ENCODE data around the gene SVIL.

Gene SVIL

DNA sequence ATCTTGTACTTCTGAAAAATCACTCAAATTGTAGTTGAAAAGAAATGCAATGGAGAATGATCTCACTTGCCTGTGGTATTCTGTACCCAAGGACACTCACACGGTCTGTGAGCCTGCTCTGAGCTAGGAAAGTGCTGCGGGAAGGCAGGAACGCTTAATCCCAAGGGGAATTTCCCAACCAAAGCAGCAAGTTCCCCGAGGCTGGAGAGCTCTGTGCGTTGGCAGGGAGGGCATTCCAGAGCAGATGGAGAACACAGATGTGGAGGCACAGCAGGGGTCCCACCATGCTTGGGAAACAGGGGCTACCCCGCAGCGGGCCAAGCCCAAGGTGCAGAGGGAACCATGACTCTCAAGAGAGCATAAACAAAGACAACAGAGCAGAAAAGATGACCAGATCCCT is 13.6 kb downstream of the SVIL start:
- no peak overlapping the region for H3K9ac ChIP-seq (ENCODE audit: low read length)
- peaks cover 14% of the 10 kb centered on the region for H3K4me1 ChIP-seq (ENCODE audit: control insufficient read depth, insufficient read depth, low read depth, low read length)
- no peak overlapping the region for H2BK5ac ChIP-seq (ENCODE audit: low read depth, low read length, poor library complexity, severe bottlenecking)
- no peak overlapping the region for H2AK5ac ChIP-seq (ENCODE audit: low read length, severe bottlenecking)
- H3K36me3 ChIP-seq (ENCODE audit: control insufficient read depth in 1 of 2, insufficient read depth in 2 of 2, low read depth in 1 of 2, low read length in 2 of 2) = peaks cover under 1 to 5% of the 10 kb centered on the region in 2 experiments
- WGBS = 25% methylated on average over 7 of the region's 7 CpGs
- no peak overlapping the region for H2AFZ ChIP-seq (ENCODE audit: low read depth, low read length)
- H3K79me1 ChIP-seq (replicated peaks; ENCODE audit: low read length, poor library complexity, severe bottlenecking) = no peaks in the 10 kb centered on the region
- peak overlapping the region in 1 of 2 experiments; percentile 13 for H3K18ac ChIP-seq (ENCODE audit: low read depth in 1 of 2, low read length in 2 of 2)
- H2BK15ac ChIP-seq (ENCODE audit: low read depth, poor library complexity, severe bottlenecking) = peak overlapping the region; percentile 91
- no peaks in the 10 kb centered on the region for H3K9me3 ChIP-seq (ENCODE audit: control insufficient read depth, low read length)
- H3K4me2 ChIP-seq (ENCODE audit: low read length, poor library complexity, severe bottlenecking) = no peak overlapping the region
- DNase-seq = peak; percentile 97
- no peak overlapping the region for H2BK120ac ChIP-seq (ENCODE audit: low read depth, low read length)
- H3K27me3 ChIP-seq (ENCODE audit: control insufficient read depth in 1 of 2, insufficient read depth in 1 of 2, low read length in 2 of 2) = no peaks in the 10 kb centered on the region
- peak overlapping the region; percentile 89 for H4K91ac ChIP-seq (ENCODE audit: low read length)
- H3K4ac ChIP-seq (ENCODE audit: low read depth in 1 of 2, low read length in 2 of 2) = peak overlapping the region in 1 of 2 experiments; percentile 70
- no peak overlapping the region for H3K14ac ChIP-seq (ENCODE audit: low read length in 2 of 2)
- no peak overlapping the region for H3K23ac ChIP-seq (ENCODE audit: low read length in 2 of 2)
- H3K4me3 ChIP-seq (ENCODE audit: insufficient read depth in 1 of 2, low read depth in 1 of 2, low read length in 2 of 2) = no peak overlapping the region
- H3K27ac ChIP-seq (ENCODE audit: low read length, poor library complexity, severe bottlenecking) = peak overlapping the region; percentile 84
- H4K8ac ChIP-seq (ENCODE audit: low read length) = peak overlapping the region; percentile 47
- H2BK12ac ChIP-seq (ENCODE audit: low read length in 2 of 2) = no peak overlapping the region

DNA sequence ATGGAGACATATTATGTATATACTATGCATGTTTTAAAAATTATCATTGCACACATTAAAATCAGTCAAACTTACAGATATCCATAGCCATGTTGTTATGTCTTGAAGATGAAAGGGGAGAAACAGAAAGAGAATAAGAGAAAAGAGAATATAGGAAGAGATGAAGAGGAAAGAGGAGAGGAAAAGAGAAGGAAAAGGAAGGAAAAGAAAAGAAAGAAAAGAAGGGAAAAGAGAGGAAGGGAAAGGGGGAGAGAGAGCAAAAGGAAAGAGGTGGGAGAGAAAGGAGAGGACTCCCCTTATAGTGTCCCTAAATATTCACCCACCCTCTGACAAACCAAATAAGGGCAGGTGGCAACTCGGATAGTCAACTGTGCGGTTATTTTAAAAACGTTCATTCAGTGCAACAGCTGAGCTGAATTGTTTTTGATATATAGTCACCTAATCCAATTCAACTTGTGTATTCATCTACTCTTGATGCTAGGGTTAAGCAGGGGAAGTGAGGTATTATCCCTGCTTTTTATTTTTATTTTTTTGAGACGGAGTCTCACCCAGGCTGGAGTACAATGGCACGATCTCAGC is 14.6 kb downstream of the SVIL start:
- Histone ChIP-seq H2BK5ac (ENCODE audit: low read depth, low read length, poor library complexity, severe bottlenecking) (no peak overlapping the region), H3K4me1 (ENCODE audit: control insufficient read depth, insufficient read depth, low read depth, low read length) (peaks cover 14% of the 10 kb centered on the region), H3K23ac (ENCODE audit: low read length in 2 of 2) (no peak overlapping the region), H3K18ac (ENCODE audit: low read depth in 1 of 2, low read length in 2 of 2) (peak overlapping the region in 1 of 2 experiments; percentile 48), H2BK15ac (ENCODE audit: low read depth, poor library complexity, severe bottlenecking) (no peak overlapping the region), H3K27me3 (ENCODE audit: control insufficient read depth in 1 of 2, insufficient read depth in 1 of 2, low read length in 2 of 2) (no peaks in the 10 kb centered on the region), H3K4ac (ENCODE audit: low read depth in 1 of 2, low read length in 2 of 2) (no peak overlapping the region), H3K4me2 (ENCODE audit: low read length, poor library complexity, severe bottlenecking) (no peak overlapping the region), H2BK12ac (ENCODE audit: low read length in 2 of 2) (no peak overlapping the region), H3K27ac (ENCODE audit: low read length, poor library complexity, severe bottlenecking) (peak overlapping the region; percentile 84), H3K14ac (ENCODE audit: low read length in 2 of 2) (no peak overlapping the region), H2AFZ (ENCODE audit: low read depth, low read length) (no peak overlapping the region), H2AK5ac (ENCODE audit: low read length, severe bottlenecking) (no peak overlapping the region), H3K9ac (ENCODE audit: low read length) (no peak overlapping the region), H3K79me1 (replicated peaks; ENCODE audit: low read length, poor library complexity, severe bottlenecking) (no peaks in the 10 kb centered on the region), H3K9me3 (ENCODE audit: control insufficient read depth, low read length) (no peaks in the 10 kb centered on the region), H4K91ac (ENCODE audit: low read length) (no peak overlapping the region), H2BK120ac (ENCODE audit: low read depth, low read length) (no peak overlapping the region), H3K4me3 (ENCODE audit: insufficient read depth in 1 of 2, low read depth in 1 of 2, low read length in 2 of 2) (no peak overlapping the region), H4K8ac (ENCODE audit: low read length) (no peak overlapping the region), H3K36me3 (ENCODE audit: control insufficient read depth in 1 of 2, insufficient read depth in 2 of 2, low read depth in 1 of 2, low read length in 2 of 2) (peaks cover 2 to 5% of the 10 kb centered on the region in 2 experiments)
- 92% methylated on average over 4 of the region's 5 CpGs for WGBS
- DNase-seq = no peak

DNA sequence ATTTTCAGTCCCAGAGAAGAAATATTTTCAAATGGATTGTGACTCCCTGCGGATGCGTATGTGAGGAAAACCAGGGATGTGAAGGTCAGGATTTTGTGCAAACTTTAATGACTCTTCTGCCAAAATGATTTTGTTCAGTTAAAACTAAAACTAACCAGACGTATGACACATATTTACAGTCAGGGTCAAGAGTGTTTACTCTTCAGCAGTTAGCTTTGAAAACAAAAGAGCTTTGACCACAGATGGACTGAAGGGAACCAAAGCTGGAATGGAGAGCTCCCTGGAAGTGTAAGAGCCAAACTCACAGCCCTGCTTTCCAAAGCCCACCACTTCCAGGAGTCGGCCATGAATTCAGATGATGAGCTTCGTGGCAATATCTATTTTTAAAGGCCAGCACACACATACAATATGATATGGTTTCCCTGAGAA is 15.5 kb downstream of the SVIL start:
- no peak overlapping the region for H2BK15ac ChIP-seq (ENCODE audit: low read depth, poor library complexity, severe bottlenecking)
- no peak overlapping the region for H4K8ac ChIP-seq (ENCODE audit: low read length)
- no peak overlapping the region for H3K18ac ChIP-seq (ENCODE audit: low read depth in 1 of 2, low read length in 2 of 2)
- H3K4me2 ChIP-seq (ENCODE audit: low read length, poor library complexity, severe bottlenecking) = peak overlapping the region; percentile 52
- peaks cover 2 to 5% of the 10 kb centered on the region in 2 experiments for H3K36me3 ChIP-seq (ENCODE audit: control insufficient read depth in 1 of 2, insufficient read depth in 2 of 2, low read depth in 1 of 2, low read length in 2 of 2)
- peak; percentile 95 for DNase-seq
- no peak overlapping the region for H2AFZ ChIP-seq (ENCODE audit: low read depth, low read length)
- no peak overlapping the region for H2BK12ac ChIP-seq (ENCODE audit: low read length in 2 of 2)
- H3K27ac ChIP-seq (ENCODE audit: low read length, poor library complexity, severe bottlenecking) = peak overlapping the region; percentile 86
- no peak overlapping the region for H3K4ac ChIP-seq (ENCODE audit: low read depth in 1 of 2, low read length in 2 of 2)
- no peak overlapping the region for H3K14ac ChIP-seq (ENCODE audit: low read length in 2 of 2)
- no peaks in the 10 kb centered on the region for H3K27me3 ChIP-seq (ENCODE audit: control insufficient read depth in 1 of 2, insufficient read depth in 1 of 2, low read length in 2 of 2)
- no peaks in the 10 kb centered on the region for H3K9me3 ChIP-seq (ENCODE audit: control insufficient read depth, low read length)
- H3K9ac ChIP-seq (ENCODE audit: low read length) = peak overlapping the region; percentile 66
- no peak overlapping the region for H2AK5ac ChIP-seq (ENCODE audit: low read length, severe bottlenecking)
- no peaks in the 10 kb centered on the region for H3K79me1 ChIP-seq (replicated peaks; ENCODE audit: low read length, poor library complexity, severe bottlenecking)
- no peak overlapping the region for H3K23ac ChIP-seq (ENCODE audit: low read length in 2 of 2)
- H2BK5ac ChIP-seq (ENCODE audit: low read depth, low read length, poor library complexity, severe bottlenecking) = no peak overlapping the region
- no peak overlapping the region for H2BK120ac ChIP-seq (ENCODE audit: low read depth, low read length)
- 0% methylated on average over 5 of the region's 5 CpGs for WGBS
- H3K4me3 ChIP-seq (ENCODE audit: insufficient read depth in 1 of 2, low read depth in 1 of 2, low read length in 2 of 2) = peak overlapping the region in 1 of 2 experiments; percentile 54
- no peak overlapping the region for H4K91ac ChIP-seq (ENCODE audit: low read length)
- H3K4me1 ChIP-seq (ENCODE audit: control insufficient read depth, insufficient read depth, low read depth, low read length) = peaks cover 14% of the 10 kb centered on the region

DNA sequence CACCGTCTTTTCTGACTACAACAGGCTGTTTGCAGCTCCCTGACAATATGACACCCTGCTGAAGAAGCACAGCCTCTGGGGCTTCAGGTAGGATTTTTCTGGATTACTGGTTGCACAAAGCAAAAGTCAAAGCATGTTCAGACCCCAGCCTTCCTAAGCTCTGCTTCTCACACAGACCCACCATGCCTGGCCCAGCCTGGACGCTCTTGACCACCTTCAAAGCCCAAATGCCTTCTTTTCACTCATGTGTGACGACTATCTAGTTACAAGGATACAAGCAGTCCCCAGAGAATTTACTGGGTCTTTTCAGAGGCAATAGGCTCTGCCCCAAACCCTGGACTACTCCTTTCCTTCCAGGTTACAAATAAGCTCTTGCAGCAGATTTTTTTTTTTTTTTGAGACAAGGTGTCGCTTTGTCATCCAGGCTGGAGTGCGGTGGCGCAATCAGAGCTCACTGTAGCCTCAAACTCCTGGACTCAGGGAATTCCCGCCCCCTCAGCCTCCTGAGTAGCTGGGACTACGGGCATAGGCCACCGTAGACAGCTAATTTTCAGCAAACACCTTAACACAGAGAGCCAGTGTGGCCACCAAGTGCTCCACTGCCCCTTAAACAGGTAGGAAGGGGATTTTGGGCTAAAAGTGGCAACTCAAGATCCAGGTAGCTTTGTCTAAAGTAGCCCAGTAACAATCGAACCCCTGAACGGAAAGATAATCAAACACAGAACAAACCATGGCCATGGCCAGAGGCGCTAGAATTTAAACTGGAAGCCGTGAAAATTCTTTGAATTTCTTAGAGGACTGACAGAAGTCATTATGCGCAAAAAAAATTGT is 16.2 kb downstream of the SVIL start:
- H3K23ac ChIP-seq (ENCODE audit: low read length in 2 of 2) = peak overlapping the region in 1 of 2 experiments; percentile 50
- H2BK120ac ChIP-seq (ENCODE audit: low read depth, low read length) = peak overlapping the region; percentile 65
- H3K4ac ChIP-seq (ENCODE audit: low read depth in 1 of 2, low read length in 2 of 2) = peak overlapping the region; percentile 46 to 68
- peak; percentile 89 for DNase-seq
- H3K36me3 ChIP-seq (ENCODE audit: control insufficient read depth in 1 of 2, insufficient read depth in 2 of 2, low read depth in 1 of 2, low read length in 2 of 2) = peaks cover 2 to 5% of the 10 kb centered on the region in 2 experiments
- peak overlapping the region; percentile 54 for H2BK5ac ChIP-seq (ENCODE audit: low read depth, low read length, poor library complexity, severe bottlenecking)
- peaks cover 14% of the 10 kb centered on the region for H3K4me1 ChIP-seq (ENCODE audit: control insufficient read depth, insufficient read depth, low read depth, low read length)
- H3K4me3 ChIP-seq (ENCODE audit: insufficient read depth in 1 of 2, low read depth in 1 of 2, low read length in 2 of 2) = peak overlapping the region in 1 of 2 experiments; percentile 54
- no peak overlapping the region for H2BK15ac ChIP-seq (ENCODE audit: low read depth, poor library complexity, severe bottlenecking)
- no peaks in the 10 kb centered on the region for H3K27me3 ChIP-seq (ENCODE audit: control insufficient read depth in 1 of 2, insufficient read depth in 1 of 2, low read length in 2 of 2)
- peak overlapping the region; percentile 89 for H2AK5ac ChIP-seq (ENCODE audit: low read length, severe bottlenecking)
- H4K8ac ChIP-seq (ENCODE audit: low read length) = peak overlapping the region; percentile 66
- H3K14ac ChIP-seq (ENCODE audit: low read length in 2 of 2) = peak overlapping the region in 1 of 2 experiments; percentile 92
- no peak overlapping the region for H2AFZ ChIP-seq (ENCODE audit: low read depth, low read length)
- peak overlapping the region; percentile 55 for H3K4me2 ChIP-seq (ENCODE audit: low read length, poor library complexity, severe bottlenecking)
- H3K9me3 ChIP-seq (ENCODE audit: control insufficient read depth, low read length) = no peaks in the 10 kb centered on the region
- H3K27ac ChIP-seq (ENCODE audit: low read length, poor library complexity, severe bottlenecking) = peak overlapping the region; percentile 86
- peak overlapping the region; percentile 83 for H4K91ac ChIP-seq (ENCODE audit: low read length)
- WGBS = 45% methylated on average over 13 of the region's 14 CpGs
- peak overlapping the region in 1 of 2 experiments; percentile 94 for H2BK12ac ChIP-seq (ENCODE audit: low read length in 2 of 2)
- peak overlapping the region; percentile 66 for H3K9ac ChIP-seq (ENCODE audit: low read length)
- H3K79me1 ChIP-seq (replicated peaks; ENCODE audit: low read length, poor library complexity, severe bottlenecking) = no peaks in the 10 kb centered on the region
- peak overlapping the region; percentile 55 to 97 for H3K18ac ChIP-seq (ENCODE audit: low read depth in 1 of 2, low read length in 2 of 2)
